ENCODE measurements around the gene RNF144B.
"Not testable (repeated sequence)": the region's sequence is repeated elsewhere in the genome, so short reads cannot be mapped to it uniquely, and the experiment has no call there.

RNF144B gene

DNA sequence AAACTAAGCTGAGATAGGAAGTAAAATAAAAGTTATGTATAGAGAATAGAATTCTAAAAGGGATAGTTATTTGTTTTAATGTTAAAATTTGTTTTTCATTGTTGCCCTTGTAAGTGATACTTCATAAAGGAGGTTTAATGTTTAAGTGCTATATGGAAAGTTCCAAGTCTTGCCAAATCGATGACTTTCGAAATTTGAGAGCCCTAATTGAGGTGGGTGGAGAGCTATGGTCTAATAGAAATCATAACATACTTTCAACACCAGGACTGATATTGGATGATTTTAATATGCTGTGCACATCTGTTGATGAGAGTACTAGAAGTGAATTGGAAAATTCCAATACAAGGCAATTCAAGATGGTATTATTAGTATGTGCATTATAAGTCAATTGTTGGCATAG lies 64.6 kb downstream of the RNF144B start:
- DNase-seq, result no peak

DNA sequence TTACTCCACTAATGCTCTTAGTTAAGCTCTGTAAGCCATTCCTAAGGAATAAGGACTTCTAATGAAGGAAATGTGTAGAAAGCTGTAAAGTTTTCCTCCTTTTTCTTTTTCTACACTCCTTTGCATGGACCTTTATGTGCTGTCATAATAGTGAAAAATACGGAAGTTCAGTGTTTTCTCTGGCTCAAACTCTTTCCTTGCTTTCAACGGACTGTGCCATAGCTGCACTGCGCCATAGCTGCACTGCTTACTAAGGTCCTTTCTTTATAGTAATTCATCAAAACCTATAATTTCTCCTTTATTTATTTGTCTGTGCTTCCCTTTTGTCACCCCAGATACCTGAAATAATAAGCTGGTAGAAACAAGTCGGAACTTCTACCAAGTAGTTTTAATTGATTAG lies 67.3 kb downstream of the RNF144B start:
- DNase-seq, result no peak

DNA sequence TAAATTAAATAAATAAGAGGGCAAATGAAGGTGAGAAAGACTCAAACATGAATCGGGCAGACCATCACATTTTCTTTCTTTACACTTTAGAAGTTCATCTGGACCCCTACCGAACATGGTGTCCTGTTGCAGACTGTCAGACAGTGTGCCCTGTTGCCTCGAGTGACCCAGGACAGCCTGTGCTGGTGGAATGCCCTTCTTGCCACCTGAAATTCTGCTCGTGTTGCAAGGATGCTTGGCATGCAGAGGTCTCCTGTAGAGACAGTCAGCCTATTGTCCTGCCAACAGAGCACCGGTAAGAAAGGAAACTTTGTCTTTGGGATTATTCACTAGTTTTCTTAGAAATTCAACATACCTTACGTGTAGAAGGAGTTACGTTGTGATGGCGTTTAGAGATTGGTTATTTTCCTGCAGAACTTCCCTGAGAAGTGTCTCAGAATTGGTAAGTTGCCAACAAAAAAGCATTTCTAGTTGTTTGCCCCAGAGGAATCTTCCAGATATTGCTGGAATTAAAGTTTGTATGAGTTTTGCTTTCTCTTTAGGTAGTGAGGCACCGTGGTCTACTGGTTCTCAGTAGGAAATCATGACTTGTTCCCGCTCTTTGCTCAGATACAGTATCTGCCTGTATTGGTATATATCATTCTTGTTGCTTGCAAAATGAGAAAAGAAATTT lies 70.1 kb downstream of the RNF144B start:
- DNase-seq, result no peak

DNA sequence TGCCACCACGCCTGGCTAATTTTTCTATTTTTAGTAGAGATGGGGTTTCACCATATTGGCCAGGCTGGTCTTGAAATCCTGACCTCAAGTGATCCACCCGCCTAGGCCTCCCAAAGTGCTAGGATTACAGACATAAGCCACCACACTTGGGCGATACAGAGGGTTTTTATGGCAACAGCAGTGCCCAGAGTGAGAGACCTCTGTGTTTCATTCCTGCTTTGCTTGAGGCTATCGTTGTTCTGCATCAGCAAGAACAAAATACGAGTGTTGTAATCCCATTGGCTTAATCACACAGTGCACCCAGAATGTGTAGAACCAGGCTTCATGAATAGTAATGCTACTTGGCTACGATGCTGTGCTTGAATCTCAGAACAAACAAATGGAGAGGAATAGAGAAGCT lies 70.9 kb downstream of the RNF144B start:
- DNase-seq, result not testable (repeated sequence)

DNA sequence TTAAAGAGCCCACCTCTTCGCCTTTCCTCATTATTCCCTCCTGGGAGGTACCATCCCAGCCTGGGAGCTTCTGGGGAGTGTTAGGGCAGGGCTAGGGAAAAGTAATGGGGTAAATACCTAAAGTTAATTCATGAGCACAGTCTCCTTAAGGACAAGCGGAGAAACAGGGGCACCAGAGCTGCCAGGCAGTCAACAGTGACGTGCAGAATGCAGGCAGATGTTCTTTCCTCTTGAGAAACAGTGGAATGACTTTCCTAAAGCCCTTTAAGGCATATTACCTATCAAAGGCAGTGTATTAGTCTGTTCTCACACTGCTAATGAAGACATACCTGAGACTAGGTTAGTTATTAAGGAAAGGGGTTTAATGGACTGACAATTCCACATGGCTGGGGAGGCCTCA lies 76.3 kb downstream of the RNF144B start:
- DNase-seq, result no peak

DNA sequence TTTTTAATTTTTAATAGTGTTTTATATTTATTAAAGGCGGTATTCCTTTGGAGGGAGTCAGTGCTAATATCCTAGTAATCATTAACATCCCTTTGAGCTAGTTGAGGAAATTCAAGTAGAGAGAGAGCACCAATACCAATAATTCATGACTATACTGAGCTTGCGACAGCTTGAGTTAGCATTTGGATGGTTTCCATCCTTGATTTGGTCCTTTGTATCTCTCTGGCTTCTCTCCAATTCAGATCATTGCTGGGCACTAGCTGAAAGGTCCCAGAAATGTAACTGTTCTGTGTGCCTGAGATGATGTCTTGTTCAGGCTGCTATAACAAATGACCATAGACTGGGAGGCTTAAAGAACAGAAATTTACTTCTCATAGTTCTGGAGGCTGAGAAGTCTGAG lies 77.0 kb downstream of the RNF144B start:
- DNase-seq, result no peak

DNA sequence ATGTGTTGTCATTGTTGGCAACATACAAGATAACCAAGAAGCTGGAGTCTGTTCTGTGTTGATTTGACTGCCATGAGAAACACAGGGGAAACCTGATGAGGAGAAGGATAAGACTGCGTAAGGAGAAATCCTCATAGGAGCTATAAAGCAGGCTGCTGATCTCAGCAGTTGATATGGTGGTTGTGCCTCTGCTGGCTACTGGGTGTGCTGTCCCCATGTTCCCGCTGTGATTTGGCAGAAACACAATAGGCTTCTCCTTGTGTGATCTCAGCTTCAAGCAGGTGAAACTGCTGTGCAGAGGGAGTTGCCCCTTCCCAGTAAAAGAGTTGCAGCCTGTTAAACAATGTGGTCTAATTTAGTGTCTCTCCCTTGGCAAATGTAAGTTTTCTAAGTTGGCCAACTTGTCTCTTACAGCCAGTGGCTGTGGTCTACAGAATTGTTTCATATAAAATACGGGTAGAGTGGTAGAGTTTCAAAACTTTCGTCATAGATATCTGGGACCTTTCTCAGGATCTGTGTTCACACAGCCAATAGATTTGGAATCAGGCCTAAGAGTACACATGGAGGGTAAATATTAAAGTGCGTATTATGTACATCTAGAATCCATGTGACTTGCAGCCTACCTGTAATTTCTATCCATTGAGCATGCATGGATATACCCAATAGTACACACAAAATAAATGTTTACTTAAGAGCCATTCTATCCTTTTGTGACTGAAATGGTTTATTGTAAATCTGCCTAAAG lies 78.4 kb downstream of the RNF144B start:
- no peak for DNase-seq

DNA sequence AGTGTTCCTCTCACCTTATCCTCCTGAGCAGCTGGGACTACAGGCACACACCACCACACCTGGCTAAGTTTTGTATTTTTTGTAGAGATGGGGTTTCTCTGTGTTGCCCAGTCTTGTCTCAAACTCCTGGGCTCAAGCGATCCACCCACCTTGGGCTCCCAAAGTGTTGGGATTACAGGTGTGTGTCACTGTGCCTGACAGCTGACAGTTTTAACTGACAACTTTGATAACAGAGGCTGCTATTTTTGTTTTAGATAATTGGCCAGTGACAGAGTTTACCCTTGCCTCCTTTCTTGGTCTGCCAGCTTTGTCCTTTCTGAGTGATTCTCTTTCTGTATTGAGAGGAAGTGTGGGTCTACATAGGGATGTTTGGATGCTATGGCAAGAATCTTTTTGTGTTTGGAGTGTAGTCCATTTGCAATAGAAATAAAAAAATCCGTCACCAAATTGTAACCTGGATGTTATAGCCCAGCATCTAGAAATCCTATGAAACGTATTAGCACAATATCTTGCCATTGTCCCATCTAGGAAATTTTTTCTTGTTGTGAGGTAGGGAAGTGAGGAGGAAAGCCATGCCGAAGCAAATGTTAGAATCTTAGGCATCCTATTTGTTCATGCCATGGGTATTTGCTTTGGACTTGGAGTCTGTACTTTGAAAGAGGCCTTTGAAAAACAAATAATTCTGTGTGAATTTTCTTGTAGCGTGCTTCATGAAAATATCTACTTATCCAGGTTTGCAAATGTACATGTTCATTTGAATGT lies 80.8 kb downstream of the RNF144B start:
- no peak for DNase-seq

DNA sequence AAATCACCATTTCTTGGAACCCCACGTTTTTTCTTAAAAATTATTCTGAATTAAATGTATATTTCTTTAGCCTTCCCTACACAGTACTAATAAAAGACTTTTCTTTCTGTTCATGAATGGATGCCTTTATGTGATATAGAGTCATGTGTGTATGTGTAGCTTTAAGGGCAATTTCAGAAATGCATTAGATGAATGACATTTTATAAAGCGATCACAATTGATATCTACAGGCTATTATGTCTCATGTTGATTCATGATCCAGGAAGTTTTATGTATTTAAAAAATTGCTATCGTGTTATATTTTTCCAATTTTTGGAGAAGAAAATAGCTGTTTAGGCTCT lies 81.3 kb downstream of the RNF144B start:
- no peak for DNase-seq

DNA sequence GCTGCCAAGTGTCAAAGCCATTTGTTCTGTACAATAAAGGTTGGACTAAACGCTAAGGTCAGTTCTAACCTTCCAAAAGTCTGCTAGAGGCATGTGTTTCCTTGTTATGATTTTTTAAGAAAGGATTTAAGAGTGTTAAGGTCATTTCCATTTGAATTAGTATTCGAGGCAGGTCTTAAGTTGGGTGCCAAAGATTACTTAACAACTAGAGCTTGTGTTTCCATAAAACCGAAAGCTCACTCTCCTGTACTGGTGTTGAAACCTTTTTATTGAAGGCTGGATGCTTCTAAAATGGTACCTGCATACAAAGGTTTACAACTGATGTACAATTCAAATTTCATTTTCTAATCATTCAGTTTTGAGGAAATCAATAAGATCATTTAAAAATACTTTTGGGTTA lies 82.4 kb downstream of the RNF144B start:
- no peak for DNase-seq

DNA sequence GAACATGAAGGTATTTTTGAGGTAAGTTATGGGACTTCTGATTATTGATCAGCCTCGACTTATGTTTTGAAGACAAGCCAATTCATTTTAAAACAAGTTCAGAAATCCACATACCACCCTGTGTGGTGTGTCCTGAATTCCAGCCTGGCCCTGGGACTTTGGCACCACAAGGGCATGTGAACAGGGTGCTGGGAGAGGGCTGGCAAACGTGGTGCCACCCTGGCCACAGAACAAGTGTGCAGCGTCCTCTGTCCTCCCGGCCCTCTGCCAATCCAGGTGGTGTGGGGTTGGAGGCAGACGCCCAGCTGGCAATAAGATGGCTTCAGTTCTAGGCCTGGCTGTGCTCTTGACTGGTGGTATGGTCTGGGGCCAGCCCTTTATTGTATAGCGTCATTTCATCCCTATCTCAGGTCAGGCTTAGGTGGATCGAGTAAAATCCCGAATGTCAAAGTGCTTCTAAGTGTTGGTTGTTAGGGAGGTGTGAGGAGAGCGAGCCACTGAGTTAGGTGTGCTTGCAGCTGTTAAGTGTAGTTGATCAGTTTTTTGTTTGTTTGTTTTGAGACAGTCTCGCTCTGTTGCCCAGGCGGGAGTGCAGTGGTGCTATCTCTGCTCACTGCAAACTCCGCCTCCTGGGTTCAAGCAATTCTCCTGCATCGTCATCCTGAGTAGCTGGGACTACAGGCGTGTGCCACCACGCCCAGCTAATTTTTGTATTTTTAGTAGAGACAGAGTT lies 84.2 kb downstream of the RNF144B start:
- no peak for DNase-seq

DNA sequence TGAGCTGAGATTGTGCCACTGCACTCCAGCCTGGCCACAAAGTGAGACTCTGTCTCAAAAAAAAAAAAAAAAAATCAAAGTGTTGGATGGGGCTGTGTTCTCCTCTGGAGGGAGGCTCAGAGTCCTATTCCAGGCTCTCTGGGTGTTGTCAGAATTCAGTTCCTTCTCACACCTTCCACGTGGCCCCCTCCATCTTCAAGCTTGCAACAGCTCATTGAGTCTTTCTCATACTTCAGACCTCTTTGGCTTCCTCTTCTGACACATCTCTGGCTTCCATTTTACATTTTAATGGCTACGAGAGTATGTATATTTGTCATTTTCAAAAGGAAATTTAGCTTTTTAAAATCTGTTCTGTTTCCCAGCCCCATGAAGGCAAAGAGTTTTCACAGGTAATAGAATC lies 85.8 kb downstream of the RNF144B start:
- DNase-seq, result no peak

DNA sequence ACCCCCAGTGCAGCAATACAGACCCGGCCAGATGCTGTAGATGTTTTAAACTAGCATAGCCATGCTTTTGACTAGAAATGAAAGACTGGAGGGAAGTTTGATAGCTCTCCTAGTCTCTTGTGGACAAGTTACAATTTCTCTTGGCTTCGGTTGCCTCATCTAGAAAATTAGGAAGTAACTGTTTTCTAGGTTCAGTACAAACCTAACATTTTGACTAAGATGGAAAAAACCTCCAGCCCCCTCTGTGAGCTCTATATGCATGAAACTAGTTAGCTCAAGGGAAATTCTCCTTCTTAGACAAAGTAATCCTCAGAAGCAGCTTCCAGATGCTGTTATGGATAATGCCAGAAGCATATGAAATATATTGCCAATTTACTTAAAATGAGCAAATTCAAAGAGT lies 86.6 kb downstream of the RNF144B start:
- DNase-seq, result no peak

DNA sequence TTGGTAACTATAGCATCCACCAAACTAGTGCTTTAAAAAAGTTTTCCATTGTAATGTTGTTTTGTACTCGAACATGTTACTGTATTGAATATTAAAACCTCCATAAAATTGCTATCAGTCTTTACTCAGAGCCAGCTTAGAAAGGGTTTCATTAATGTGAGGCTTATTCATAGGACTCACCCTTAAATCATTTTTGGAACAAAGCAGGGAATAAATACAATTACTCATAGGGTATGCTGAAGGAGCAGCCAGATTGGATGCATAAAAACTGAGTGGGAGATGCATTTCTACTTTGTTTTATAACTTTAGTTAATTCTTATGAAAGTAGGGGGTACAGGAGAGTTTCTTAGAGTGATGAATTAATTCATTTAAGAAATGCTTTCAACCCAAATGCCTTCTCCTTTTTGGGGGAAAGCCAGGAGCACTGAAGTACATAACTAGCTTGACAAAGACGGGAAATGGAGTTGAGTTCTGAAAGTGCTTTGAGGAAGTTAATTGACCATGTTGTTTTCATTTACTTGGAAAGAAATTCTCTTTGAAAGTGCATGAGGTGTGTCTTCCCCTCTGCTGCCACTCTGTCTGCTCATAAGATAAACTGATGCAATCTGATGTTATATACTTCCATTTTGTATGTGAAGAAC lies 90.3 kb downstream of the RNF144B start:
- no peak for DNase-seq

DNA sequence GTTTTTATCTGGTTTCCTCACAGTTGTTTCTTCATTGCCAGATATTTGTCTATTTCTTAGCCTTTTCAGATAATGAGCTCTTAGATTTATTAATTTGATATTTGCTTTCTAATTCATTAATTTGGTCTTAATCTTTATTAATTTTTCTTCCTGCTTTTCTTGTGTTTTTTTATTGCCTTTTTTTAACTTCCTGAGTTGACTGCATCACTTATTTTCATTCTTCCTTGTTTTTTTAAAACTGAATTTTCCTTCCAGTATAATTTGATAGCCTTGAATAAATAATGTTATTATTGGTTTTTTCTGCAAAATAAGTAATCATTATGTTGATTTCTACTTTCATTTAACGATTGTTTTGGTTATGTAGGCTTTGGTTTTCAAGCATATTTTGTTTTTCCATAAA lies 91.5 kb downstream of the RNF144B start:
- DNase-seq, result no peak

DNA sequence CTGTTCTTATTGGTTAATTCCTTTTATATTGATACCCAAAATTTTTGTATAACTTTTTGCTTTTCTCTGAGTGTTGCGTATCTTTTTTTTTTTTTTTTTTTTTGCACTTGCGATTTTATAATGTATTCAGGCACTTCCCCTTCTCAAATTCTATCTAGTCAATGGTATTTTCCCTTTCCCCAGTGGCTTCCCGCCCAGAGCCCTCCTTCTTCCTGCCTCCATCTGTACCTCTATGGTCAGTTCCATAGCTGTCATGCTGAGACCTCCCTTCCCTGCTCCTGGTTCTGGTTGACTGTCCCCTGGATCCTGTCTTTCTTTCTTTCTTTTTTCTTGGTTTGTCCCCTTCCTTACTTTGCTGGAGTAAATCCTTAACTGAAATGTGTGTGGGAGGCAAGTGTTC lies 94.7 kb downstream of the RNF144B start:
- DNase-seq, result no peak

DNA sequence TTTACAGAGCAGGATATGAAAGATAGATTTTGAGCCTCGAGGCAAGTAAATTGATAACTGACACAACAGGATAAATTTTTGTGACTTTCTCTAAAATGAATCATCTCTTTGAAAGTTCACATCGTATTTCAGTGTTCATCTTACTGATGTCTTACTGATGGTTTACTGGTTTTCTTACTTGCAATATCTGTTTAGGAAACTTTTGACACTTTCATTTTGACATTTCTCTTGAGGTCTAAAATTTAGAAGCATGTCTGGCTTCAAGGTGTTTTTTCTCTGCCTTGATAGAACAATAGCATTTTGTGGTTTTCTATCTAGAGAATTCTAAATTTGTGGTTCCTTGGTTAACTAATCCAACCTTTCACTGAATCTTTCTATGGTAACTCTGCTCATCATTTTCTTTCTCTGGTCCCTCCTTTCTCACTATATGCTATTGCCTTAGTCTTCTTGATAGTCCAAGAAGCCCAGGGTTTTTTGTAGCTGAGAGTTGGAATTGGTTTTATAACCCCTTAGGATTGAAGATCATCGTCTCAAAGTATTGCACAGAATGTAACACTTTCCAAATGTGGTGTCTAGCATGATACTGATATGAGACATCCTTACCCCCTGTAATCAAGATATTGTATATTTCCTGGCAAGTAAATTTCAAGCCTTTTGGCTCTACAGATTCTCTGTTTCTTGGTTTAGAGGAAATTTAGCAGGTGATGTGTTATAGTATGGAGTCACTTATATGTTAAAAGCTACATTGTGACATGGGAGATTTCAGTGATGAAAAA lies 98.7 kb downstream of the RNF144B start:
- DNase-seq, result no peak

DNA sequence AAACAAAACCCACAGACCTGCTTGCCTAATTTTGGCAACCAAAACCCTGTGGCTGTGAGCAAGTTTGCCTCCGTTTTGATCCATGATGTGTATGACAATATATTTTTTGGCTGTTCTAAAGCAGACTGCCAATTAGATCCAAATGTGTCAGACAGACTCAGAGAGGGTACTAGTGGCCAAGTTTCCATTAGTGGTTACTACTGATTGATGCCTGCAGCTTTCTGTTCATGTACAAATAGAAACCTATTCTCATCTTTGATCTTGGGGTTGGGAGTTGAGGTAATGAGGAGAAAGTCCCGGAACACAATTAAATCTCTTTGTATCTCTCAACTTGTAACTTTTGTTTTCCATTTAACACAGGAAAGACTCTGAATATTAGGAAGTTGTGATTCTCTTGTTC lies 100.9 kb downstream of the RNF144B start:
- DNase-seq, result no peak

DNA sequence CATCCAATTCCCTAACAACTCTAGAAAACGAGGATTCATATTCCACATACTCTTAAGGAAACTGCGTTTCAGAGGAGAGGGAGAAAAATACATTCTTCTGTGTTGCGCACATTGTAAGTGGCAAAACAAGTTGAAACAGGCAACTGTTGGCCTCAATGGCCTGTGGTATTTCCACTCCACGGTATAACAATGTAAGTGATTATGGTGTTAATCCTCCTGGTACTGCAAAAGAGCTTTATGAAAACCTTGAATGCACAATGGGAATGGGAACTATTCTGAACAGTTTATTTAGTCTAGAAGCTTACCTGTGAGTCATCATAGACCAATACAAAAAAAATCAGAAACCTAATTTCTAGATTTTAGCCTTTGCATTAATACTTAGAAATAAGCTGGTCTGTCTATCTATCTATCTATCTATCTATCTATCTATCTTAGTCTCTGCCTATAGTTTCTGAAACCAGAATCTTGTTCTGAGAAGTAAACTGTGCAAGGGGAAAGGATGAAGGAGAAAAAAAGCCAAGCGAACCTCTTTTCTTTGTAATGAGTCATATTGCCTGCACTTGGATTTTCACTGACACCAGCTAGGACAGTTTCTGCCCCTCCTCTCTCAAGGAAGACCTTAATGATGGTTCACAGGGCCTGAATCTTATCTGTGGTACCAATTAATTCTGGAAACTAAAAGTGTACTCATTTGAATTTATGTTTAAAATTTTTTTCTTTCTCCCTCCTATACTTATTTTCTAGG lies 101.5 kb downstream of the RNF144B start:
- DNase-seq, result no peak

DNA sequence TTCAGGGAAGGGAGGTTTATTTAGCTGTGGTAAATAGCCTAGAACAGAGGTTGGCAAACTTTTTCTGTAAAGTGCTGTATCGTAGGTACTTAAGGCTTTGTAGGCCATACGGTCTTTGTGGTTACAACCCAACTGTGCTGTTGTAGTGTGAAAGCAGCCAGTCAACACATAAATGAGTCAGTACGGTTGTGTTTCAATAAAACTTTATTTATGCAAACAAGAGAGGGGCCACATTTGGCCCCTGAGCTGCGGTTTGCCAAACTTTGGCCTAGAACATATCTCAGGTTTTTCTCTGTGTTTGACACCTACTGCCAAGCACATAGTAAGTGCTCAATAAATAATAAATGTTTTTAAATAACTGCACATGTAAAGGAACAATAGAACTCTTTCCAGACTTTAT lies 102.2 kb downstream of the RNF144B start:
- DNase-seq, result no peak

DNA sequence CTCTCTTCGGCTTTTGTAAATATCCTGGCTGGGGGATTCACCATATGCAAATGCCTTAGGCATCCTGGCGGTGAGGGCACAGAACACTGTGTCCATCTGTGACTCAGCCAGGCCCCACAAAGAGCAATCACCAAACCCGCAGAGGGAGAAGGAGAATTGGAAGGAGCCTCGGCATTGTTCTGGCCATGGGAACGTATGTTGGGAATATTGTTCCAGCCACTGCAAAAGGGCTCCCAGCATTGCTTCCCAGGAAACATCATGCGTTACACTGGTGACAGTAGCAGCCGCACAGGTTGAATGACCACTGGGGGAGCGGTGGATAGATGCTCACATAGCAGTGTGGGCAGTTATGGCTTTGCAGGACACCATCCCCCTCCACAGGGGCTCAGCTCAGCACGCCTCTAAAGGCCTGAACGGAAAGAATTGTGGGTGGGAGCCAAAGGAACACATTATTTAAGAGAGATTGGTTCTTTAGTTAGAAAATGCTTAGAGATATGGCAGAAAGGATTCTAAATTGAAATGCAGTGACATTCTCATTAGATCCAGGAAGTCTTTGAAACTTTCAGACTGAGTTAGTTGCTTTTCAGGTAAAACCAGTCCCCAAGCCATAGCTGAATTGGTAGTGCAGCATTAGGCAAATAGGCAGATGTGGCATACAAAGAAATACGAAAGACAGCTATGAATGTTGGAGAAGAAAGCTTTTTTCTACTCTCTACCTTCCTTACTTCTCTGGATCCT lies 104.3 kb downstream of the RNF144B start:
- DNase-seq, result no peak
